SHP77 treated with DMSO at 0.1 percent for 48 hours (cell line): ENCODE measurements around the gene TTYH3.
"Not testable (repeated sequence)": the region's sequence is repeated elsewhere in the genome, so short reads cannot be mapped to it uniquely, and the experiment has no call there.

Experiments used
- DNase-seq: peaks from one replicate; lab custom pipeline; 2025; lab: John Stamatoyannopoulos, UW

TTYH3 gene

DNA sequence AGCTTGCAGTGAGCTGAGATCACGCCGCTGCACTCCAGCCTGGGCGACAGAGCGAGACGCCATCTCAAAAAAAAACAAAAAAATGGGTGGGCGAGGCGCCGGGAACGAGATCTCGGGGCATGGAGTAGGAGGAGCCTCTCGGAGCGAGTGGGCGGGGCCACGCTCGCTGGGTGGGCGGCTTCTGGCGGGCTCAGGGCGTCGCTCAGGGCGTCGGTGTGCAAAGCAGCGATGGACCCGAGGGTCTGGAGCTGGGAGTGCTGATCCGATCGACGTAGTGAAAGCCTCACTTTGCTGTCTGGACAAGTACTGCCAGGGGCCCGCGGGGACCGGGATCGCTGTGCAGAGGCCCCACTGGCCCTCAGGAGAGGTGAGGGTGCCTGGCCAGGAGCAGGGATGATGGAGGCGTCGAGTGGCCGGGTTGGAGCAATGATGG lies 33.6 kb downstream of the TTYH3 start:
- DNase-seq, result no peak

DNA sequence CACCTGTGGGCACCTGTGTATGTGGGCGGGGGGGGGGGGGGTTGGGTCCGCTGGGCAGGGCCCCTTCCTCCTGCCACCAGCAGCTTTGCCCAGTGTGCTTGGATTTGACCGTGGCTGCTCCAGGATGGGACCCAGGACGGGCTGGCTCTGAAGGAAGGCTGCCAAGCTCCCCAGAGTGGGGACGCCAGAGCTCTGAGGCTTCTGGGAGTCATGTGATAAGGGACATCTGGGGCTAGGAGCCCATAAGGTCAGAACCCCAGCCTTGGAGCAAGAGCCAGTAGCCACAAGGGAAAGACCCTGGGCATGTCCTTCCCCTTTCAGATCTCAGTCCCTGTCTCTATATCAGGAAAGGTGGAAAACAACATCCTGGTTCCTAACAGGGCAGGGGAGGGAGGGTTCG lies 34.4 kb downstream of the TTYH3 start:
- no peak for DNase-seq

DNA sequence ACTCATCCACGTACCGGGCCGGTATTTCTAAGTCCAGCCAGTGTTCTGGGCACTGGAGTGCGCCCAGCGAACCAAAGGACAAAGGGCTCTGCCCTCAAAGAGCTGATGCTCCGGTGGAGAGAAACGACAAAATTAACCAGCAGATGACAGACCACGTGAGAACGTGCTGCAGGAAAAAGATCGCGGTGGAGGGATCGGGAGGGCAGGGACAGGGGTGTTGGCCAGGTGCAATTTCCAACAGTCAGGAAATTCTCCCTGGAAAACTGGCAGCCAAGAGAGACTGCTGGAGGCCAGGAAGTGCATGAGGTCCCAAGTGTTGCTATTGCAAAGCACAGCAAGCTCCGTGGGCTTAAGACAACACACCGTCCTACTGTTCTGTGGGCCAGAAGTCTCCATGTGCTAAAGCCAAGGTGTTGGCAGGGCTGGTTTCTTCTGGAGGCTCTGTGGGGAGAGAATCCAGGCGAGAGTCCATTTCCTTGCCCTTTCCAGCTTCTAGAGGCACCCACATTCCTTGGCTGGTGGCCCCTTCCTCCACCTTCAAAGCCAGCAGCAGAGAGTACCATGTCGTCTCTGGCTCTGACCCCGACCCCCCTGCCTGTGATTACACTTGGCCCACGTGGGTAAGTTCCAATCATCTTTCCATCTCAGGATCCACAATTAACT lies 34.9 kb downstream of the TTYH3 start:
- DNase-seq, result no peak

DNA sequence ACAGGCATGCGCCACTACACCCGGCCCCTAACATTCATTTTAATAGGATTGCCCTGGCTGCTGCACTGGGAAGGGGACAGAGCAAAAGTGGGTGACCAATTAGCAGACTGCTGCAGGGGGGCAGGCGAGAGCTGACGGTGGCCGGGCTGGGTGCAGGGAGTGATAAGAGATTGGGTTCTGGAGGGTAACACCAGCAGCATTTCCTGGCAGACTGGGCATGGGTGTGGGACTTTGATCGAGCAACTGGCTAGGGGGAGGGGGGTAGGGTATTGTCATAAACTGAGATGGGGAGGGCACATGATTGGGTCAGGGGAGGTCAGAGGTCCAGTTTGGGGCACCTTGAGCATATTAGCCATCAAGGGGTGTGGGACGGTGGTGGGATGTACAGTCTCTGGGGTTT lies 36.1 kb downstream of the TTYH3 start:
- DNase-seq, result no peak

DNA sequence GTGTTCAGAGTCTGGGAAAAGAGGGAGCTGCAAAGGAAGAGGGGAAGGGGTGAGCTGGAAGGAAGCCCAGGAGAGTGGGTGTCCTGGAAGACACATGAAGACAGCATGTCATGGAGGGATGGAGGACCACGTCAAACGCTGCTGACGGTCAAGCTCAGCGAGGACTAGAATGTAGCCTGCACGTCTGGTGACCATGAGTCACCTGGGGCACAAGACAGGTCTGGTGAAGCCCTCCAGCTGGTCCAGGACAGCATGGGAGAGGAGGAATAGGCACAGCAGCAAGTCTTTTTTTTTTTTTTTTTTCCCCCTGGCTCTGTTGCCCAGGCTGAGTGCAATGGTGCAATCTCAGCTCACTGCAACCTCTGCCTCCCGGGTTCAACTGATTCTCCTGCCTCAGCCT lies 36.6 kb downstream of the TTYH3 start:
- no peak for DNase-seq

DNA sequence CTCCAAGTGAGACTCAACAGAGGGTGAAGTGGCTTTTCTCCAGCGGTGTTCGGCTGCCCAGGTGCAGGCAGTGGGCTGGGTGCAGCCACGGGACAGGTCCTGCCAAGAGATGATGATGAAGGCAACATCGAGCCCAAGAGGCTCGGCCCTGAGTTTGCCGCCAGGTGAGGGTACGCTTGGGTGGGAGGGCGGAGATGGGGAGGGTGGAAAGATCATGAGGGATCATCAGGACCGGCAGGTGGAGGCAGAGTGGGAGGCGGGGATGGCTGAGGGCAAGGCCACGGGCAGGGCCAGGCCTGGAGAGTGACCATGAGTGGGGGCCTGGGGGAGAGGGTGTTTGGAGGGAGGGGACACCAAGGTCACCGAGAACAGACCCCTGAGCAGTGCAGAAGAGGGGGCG lies 38.4 kb downstream of the TTYH3 start:
- DNase-seq, result no peak

DNA sequence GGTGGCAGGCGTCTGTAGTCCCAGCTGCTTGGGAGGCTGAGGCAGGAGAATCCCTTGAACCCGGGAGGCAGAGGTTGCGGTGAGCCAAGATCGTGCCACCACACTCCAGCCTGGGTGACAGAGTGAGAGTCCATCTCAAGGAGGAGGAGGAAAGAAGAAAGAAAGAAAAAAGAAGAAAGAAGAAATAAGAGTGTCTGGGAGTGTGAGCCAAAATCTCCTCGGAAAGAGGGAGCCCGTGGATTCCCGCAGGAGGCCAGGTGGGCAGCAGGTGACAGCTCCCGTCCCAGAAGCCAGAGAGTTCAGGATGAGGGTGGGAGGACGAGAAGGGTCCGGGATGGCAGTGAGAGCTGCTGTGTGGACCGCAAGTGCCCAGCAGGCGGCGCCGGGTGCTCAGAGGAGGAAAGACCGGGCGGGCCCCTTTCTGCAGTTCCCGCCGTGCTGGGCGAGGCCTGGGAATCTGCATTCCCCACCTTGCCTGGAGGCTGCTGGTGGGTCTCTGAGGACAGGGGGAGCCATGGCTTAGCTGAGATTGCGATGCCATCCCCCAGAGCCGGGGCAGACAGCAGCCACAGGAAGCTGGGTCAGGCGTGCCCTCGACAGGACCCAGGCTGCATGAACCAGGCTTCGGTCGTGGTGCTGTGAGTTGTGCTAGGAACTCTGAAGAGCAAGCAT lies 39.1 kb downstream of the TTYH3 start:
- peak; percentile 46 for DNase-seq

DNA sequence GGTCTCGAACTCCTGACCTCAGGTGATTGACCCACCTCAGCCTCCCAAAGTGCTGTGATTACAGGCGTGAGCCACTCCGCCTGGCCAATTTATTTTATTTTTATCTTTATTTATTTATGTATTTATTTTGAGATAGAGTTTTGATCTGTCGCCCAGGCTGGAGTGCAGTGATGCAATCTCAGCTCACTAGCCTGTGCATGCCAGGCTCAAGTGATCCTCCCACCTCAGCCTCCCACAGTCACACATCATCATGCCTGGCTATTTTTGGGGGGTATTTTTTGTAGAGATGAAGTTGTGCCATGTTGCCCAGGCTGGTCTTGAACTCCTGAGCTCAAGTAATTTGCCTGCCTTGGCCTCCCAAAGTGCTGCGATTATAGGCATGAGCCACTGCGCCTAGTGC lies 41.4 kb downstream of the TTYH3 start:
- DNase-seq, result not testable (repeated sequence)

DNA sequence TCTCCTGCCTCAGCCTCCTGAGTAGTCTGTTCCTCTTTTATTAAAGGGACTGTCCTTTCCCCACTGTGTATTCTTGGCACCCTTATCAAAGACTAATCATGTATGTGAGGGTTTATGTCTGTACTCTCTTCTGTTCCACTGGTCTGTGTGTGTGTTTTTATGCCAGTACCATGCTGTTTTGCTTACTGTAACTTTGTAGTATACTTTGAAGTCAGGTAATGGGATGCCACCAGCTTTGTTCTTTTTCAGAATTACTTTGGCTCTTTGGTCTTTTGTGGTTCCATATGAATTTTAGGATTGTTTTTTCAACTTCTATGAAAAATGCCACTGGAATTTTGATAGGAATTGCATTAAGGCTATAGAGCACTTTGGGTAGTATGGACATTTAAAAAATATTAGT lies 42.1 kb downstream of the TTYH3 start:
- no peak for DNase-seq

DNA sequence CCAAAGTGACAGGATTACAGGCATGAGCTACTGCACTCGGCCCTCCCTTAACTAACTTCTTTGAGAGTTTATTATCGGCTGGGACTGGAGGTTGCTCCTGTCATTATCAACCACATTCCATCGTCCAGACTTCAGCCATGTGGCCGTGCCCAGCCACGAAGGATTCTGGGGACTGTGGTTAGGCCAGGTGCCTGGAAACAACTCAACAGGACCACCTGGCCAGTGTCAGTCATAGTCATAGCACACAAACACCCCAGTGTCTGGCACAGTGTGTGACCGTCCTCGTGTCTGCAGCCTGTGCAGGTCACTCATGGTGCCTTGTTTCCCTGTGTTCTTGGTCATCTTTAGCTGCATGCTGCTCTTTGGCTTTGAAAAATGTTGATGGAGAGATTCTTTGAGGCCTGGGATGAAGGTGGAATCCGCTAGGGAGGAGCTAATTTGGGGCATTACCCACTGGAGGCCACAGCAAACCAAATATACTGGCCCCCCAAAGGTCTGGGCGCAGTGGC lies 43.5 kb downstream of the TTYH3 start:
- no peak for DNase-seq

DNA sequence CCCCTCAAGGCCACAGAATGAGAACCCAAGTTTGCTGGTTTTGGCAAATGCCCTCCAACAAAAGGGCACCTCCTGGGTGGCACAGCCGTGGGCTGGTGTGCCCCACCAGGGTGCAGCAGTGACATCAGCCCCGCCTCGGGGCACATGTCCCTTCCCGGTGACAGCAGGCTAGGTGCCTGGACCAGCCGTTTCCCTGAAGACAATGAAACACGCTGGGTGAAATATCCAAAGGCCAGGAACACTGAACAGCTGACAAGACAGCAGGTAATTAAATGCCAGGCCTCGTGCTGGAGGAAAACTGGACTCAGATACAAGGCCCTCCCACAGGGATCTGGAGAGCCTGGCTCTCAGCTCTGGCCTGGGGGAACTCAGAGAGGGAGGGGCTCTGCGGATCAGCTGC lies 44.8 kb downstream of the TTYH3 start:
- not testable (repeated sequence) for DNase-seq

DNA sequence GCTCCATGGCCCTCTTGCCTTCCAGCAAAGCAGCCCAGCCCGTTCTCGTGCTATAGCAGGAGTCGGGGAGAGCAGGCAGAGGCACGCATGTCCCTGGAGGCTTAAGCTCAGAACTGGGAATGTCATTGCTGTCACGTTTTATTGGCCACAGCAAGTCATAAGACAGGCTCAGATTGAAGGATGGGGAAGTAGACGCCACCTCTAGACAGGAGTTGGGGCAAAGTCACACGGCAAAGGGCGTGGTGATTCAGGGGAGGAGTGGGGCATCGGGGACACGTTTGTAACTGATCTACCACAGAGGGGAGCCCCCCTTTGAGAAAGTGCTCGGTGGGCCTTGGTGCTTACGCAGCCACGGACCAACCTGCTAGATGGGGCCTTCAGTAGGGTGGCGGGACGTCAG lies 46.7 kb downstream of the TTYH3 start:
- not testable (repeated sequence) for DNase-seq

DNA sequence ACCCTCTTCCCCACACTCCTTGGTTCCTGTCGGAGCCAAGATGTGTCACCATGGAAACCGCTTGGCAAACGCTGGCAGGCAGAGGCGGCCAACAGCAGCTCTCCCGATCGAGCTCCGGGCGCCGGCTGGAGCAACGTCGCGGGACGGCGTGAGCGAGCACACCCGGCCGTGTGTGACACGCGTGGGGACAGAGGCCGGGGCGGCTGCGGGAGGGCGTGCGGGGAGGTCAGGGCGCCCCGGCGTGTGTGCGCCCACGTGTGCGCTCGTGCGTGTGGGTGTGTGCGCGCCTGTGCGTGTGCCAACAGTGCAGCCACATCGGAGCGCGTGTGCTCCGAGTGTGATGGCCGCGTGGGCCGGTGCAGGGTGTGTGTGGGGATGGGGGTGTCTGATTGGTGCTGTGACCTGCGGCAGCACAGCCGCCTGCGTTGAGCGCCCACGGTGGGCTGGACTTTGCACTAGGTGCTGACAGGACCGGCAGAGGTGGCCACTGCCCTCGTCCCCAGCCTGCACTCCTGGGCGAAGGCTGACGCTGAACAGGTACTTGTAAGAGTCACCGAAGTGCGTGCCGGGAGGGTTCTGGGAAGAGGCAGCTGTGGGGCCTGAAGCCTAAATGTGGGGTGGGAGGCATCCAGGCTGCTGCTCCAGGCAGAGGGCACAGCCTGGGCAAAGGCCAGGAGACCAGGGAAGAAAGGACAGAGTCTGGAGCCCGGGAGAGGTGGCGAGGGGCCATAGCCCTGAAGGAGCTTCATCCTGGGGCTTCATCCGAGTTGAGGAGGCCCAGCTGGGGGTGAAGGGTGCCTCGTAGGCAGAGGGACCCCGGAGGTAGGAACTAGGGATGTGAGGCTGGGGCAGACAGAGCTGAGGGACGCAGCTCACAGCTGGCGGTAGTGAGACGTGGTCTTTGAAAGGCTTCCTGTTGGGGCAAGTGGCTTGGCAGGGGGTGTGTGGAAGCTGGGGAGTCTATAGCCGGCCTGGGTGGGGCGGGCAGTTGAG lies 47.6 kb downstream of the TTYH3 start:
- not testable (repeated sequence) for DNase-seq

DNA sequence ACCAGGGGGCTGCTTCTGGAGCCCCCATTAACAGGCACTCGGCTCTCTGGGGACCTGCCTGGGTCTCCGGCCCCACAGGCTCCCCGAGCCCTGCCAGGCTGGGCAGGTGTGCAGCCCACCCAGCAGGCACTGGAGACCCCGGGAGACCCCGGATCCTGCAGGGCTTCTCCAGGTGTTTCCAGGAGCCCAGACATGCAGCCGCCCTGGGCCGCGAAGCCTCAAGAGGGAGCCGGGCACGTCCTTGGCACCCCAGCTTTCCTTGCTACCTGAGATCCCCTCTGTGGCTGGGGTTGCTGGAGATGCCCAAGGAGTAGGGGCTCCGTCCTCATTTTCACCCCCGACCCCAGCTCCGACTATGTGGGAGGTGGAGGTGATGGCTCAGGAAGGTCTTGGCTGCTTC lies 48.5 kb downstream of the TTYH3 start:
- DNase-seq, result no peak

DNA sequence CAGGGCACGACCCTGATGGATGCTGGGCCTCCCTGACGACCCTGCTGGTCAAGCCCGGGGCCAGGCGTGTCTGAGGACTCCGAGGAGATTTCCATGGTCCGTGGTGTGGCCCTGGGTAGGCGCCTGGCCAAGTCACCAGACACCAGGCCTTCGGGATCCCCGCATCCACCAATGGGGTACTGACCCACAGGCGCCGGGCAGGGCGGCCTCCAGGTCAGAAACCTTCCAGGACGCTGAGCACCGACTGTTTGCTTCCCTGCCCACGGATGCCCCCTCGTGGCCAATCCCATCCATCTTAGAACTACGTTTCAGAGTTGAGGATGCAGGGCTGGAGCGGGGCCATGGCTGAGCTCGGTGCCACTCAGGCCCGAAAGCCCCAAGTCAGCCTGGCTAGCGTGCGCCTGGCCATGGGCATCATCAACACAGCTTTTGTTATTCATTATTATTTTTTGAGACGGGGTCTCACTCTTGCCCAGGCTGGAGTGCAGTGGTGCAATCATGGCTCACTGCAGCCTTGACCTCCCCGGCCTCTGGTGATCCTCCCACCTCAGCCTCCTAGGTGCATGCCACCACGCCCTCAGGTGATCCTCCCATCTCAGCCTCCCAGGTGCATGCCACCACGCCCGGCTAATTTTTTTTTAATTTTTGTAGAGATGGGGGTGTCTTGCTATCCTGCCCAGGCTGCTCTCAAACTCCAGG lies 49.2 kb downstream of the TTYH3 start:
- peak; percentile 57 for DNase-seq

DNA sequence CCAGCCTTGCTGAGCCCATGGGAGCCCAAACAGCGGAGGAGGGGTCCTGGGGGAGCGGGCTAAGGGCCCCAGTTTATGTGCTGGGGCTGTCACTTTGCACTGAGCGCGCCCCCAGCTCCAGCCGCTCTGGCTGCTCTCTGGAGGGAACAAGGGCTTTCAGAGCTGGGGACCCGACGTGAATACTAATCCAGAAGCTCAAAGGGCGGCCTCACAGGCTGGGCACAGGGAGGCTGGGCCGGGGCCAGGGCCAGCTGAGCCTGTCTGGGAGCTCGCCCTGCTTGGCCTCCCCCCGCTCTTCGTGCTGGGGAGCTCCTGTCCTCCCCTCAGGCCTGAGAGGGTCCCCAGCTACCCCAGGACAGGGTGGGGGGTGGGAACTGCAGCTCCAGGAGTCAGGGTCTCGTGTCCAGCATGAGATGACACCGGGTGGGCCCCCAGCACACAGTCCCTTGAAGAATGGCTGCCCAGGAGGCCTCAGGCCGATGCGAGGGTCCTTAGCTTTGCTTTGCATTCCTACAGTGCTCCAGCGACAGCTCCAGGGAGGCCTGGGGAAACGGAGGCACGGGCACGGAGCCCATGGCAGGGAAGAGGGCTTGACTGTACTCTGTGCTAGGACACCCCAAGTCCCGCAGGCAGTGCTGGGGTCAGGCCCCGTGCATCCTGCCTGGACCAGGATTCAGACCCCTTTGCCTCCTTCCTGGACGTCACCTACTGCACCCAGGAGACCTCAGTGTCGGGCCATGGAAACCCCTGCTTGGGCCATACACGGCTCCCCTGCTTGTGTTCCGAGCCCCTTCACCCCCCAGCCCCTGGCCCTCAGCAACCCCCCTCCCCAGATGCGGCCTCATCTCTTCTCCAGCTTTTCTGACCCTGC lies 50.4 kb downstream of the TTYH3 start:
- no peak for DNase-seq

DNA sequence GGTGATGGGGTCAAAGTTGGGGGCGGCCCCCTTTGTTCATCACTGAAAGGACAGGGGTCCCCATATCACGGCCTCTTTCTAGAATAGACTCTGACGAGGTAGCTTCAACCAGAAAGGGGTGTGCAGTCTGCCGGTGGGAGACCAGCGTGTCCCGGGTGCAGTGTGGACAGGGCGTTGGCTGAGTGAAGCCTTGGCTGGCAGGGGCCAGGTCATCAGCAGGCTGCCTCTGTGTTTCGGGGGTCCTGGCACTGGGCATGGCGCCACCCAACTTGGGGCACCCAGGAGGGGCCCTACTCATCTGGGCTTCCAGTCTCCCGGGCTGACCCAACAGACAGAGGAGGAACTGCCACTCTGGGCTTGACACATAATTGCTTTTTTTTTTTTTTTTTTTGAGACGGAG lies 52.7 kb downstream of the TTYH3 start:
- DNase-seq, result no peak

DNA sequence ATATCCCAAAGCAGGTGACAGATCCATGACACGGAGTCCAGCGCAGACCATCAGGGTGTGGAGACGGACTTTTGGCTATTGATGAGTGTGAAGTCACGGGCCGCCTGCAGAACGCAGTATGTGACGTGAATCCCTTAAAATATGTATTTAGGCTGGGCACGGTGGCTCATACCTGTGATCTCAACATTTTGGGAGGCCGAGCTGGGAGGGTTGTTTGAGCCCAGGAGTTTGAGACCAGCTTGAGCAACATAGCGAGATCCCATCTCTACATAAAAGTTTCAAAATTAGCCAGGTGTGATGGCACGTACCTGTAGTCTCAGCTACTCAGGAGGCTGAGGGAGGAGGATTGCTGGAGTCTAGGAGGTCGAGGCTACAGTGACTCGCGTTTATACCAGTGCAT lies 54.3 kb downstream of the TTYH3 start:
- no peak for DNase-seq

DNA sequence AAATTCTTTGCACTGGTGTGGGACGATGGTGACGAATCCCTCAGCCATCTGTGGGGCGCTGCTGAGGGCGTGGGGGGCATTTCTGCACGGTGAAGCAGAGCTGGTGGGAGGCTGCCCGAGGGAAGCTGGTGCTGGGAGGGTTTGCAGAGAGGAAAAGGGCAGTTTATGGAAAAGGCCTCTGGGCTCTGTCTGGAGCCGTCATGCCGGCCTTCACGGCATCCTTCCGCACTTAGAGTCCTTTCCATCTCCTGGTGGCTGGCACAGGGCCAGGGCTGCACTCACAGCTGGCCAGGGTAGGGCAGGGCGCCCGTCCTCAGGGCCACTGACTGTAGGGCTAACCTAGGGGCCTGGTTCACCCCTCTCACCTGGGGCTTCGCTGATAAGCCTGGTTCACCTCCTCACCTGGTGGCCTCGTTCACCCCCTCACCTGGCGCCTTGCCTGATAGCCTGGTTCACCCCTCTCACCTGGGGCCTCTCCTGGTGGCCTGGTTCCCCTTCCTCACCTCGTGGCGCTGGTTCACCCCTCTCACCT lies 55.6 kb downstream of the TTYH3 start:
- DNase-seq, result peak; percentile 50

DNA sequence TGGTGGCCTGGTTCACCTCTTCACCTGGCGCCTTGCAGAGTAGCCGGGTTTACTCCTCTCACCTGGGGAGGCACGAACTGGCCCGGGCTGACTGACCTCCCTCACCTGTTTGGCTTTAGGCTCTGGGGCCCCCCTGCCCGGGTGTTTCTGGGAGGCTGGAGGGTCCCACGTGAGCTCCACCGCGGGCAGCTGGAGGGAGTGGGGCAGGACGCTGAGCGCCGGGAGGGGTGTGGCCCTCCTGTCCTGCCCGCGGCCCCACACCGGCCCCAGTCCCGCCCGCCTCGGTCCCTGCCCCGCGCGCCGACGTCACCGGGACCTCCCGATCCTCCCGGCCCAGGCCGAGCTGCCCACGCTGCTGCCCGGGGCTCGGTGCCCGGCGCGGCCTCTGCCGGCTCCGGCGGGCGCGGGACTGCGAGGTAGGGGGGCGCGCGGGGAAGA lies 56.1 kb downstream of the TTYH3 start, which contains the start of gene AMZ1:
AMZ1 (plus strand) TSS at position 322 of the 438 bp plus-strand sequence. CDS start 12,250 bp downstream, outside the sequence.
- DNase-seq, result no peak
